ENCODE measurements around the gene GNAI1.

DNA sequence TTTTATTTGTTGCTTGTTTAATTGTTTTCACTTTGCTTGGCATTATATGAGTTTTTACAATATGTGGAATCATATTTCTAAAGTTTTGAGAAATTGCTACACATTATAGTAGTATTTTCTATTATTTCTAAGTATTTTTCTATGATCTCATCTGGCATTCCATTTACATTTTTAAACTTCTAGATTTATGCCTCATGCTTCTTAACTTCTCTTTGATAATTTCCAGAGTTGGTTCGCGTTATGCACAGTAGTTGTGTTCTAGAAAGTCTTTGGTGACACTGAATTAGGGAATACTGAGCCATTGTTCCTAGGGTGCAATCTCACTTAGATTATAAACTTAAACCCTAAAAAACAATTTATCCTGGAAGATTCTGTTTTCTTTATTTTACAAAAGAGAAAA, 129.2 kb downstream of the GNAI1 start:
- TF ChIP-seq, protein P1, sequence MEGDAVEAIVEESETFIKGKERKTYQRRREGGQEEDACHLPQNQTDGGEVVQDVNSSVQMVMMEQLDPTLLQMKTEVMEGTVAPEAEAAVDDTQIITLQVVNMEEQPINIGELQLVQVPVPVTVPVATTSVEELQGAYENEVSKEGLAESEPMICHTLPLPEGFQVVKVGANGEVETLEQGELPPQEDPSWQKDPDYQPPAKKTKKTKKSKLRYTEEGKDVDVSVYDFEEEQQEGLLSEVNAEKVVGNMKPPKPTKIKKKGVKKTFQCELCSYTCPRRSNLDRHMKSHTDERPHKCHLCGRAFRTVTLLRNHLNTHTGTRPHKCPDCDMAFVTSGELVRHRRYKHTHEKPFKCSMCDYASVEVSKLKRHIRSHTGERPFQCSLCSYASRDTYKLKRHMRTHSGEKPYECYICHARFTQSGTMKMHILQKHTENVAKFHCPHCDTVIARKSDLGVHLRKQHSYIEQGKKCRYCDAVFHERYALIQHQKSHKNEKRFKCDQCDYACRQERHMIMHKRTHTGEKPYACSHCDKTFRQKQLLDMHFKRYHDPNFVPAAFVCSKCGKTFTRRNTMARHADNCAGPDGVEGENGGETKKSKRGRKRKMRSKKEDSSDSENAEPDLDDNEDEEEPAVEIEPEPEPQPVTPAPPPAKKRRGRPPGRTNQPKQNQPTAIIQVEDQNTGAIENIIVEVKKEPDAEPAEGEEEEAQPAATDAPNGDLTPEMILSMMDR (conservative IDR thresholded peaks at IDR 0.05 in 1 of 2, IDR thresholded peaks at IDR 0.05 in 1 of 2; ENCODE audit: extremely low read depth in 1 of 2, insufficient read depth in 1 of 2, low read depth in 1 of 2, low read length in 2 of 2), result no peak
- no peak for TF ChIP-seq EZH2 (IDR thresholded peaks at IDR 0.05; ENCODE audit: borderline replicate concordance, low read length)

Measured in mammary epithelial cell (primary cell).